WTC11 (cell line): ENCODE measurements around the gene CBY3. TPM values are rescaled to one million over a fixed set of nuclear protein-coding genes. Genes with fewer than 3 reads are reported as not detected.
"Not testable (repeated sequence)": the region's sequence is repeated elsewhere in the genome, so short reads cannot be mapped to it uniquely, and the experiment has no call there.

ENCODE experiments used
- ATAC-seq: fragments of 200-7000 bp; cut with Tn5 transposase; 2 replicates; pipeline ENCODE4 v1.10.0; 2021; ENCODE audit warnings: mild to moderate bottlenecking, moderate library complexity
- CTCF ChIA-PET: fragments of 300-600 bp; sonication (Branson Sonifier 250); formaldehyde crosslinking; loops from one replicate; lab custom pipeline; 2021; ENCODE audit warnings: antibody characterized with exemption; lab: Charles Lee
- POLR2A ChIA-PET: fragments of 350-600 bp; sonication (Branson Sonifier 250); formaldehyde crosslinking; loops from one replicate; lab custom pipeline; 2021; ENCODE audit warnings: antibody characterized with exemption; lab: Charles Lee
- DNase-seq: peaks from one replicate; pipeline ENCODE4 v3.0.0; 2021; ENCODE audit warnings: low spot score
- H3K27ac Mint-ChIP-seq: 2 replicates; pipeline ENCODE4 v1.8.0; 2021; ENCODE audit warnings: mixed read lengths
- H3K27me3 Mint-ChIP-seq: 2 replicates; pipeline ENCODE4 v1.8.0; 2021; ENCODE audit warnings: low read depth, mild to moderate bottlenecking, moderate library complexity, mixed read lengths
- H3K36me3 Mint-ChIP-seq: 2 replicates; pipeline ENCODE4 v1.8.0; 2021; ENCODE audit warnings: mixed read lengths
- H3K4me1 Mint-ChIP-seq: 2 replicates; pipeline ENCODE4 v1.8.0; 2022; ENCODE audit warnings: mixed read lengths
- H3K4me3 Mint-ChIP-seq: 2 replicates; pipeline ENCODE4 v1.8.0; 2021; ENCODE audit warnings: mild to moderate bottlenecking, moderate library complexity, mixed read lengths
- H3K9me3 Mint-ChIP-seq: 2 replicates; pipeline ENCODE4 v1.8.0; 2021; ENCODE audit warnings: mixed read lengths
- ETV6 ChIP-seq: sonication (generic); formaldehyde crosslinking; IDR thresholded peaks from 2 replicates; pipeline ENCODE4 v1.8.1; 2022; ENCODE audit warnings: mild to moderate bottlenecking, missing genetic modification reagents
- IRF2 ChIP-seq: sonication (generic); formaldehyde crosslinking; IDR thresholded peaks from 2 replicates; pipeline ENCODE4 v1.8.0; 2022; ENCODE audit warnings: low read depth, missing genetic modification reagents, borderline replicate concordance
- total RNA-seq: library from RNA; stranded (reverse); gene quantifications from 3 replicates; pipeline ENCODE4 v1.2.3, GENCODE V29; 2021
- TF ChIP-seq, protein P1 (sequence below): sonication (generic); formaldehyde crosslinking; IDR thresholded peaks from 2 replicates; pipeline ENCODE4 v1.8.1; 2023; ENCODE audit warnings: mild to moderate bottlenecking, moderate library complexity, missing genetic modification reagents
- TF ChIP-seq, protein P2 (sequence below): fragments of 200-600 bp; IDR thresholded peaks from 2 replicates; pipeline ENCODE4 v1.8.0; 2022; ENCODE audit warnings: antibody characterized with exemption

CBY3 gene
- total RNA-seq, 1 experiment from 2014 or later, result 0.37 TPM

DNA sequence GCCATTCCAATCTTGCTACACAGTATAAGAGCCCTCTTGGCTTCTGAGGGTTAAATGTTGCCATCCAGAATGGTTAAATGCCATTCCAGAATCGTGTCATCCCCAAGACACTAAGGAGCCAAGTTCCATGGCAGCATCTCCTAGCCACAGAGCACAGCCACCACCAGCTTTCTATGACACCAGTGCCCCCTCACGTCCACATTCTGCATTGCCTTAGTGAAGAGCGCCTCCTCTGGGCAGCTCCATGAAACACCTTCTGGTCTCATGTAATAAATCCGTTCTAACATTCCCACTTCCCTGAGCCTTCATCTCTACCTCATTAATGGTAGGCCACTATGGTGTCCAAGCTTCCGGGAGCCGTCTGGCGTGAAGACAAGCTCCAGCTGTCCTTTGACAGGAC lies 12.4 kb downstream of the CBY3 start:
- POLR2A ChIA-PET, result interaction anchor here (0.6 to 1.8 kb wide), 4 partner anchors 10 to 109 kb away, joined by 3 to 8 read pairs (median 4); partner anchors contain the start of gene HNRNPH1
- ATAC-seq, result peak; percentile 97

DNA sequence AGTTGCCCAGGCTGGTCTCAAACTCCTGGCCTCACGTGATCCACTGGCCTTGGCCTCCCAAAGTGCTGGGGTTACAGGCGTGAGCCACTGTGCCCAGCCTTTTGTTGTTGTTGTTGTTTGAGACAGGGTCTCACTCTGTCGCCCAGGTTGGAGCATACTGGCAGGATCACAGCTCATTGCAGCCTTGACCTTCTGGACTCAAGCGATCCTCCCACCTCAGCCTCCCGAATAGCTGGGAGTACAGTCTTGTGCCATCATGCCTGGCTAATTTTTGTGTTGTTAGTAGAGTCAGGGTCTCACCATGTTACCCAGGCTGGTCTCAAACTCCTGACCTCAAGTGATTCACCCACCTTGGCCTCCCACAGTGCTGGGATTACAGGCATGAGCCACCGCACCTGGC lies 19.2 kb downstream of the CBY3 start:
- H3K27ac Mint-ChIP-seq, H3K4me1 Mint-ChIP-seq, H3K9me3 Mint-ChIP-seq, DNase-seq, H3K4me3 Mint-ChIP-seq, H3K36me3 Mint-ChIP-seq, H3K27me3 Mint-ChIP-seq, CTCF ChIA-PET, POLR2A ChIA-PET, ATAC-seq: not testable (repeated sequence)

More for the DNA sequence above, 12.4 kb downstream of the CBY3 start:
- H3K9me3 Mint-ChIP-seq, result no peaks in the 10 kb centered on the region
- DNase-seq, result peak; percentile 82
- H3K27me3 Mint-ChIP-seq, result no peaks in the 10 kb centered on the region
- TF ChIP-seq ETV6, result 0 out of 2 replicates have a peak, but pooled peaks have one; percentile 17
- TF ChIP-seq, protein P1, sequence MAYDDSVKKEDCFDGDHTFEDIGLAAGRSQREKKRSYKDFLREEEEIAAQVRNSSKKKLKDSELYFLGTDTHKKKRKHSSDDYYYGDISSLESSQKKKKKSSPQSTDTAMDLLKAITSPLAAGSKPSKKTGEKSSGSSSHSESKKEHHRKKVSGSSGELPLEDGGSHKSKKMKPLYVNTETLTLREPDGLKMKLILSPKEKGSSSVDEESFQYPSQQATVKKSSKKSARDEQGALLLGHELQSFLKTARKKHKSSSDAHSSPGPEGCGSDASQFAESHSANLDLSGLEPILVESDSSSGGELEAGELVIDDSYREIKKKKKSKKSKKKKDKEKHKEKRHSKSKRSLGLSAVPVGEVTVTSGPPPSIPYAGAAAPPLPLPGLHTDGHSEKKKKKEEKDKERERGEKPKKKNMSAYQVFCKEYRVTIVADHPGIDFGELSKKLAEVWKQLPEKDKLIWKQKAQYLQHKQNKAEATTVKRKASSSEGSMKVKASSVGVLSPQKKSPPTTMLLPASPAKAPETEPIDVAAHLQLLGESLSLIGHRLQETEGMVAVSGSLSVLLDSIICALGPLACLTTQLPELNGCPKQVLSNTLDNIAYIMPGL, result peak; percentile 51; the same call in 1 of the 2 replicates
- TF ChIP-seq, protein P2, sequence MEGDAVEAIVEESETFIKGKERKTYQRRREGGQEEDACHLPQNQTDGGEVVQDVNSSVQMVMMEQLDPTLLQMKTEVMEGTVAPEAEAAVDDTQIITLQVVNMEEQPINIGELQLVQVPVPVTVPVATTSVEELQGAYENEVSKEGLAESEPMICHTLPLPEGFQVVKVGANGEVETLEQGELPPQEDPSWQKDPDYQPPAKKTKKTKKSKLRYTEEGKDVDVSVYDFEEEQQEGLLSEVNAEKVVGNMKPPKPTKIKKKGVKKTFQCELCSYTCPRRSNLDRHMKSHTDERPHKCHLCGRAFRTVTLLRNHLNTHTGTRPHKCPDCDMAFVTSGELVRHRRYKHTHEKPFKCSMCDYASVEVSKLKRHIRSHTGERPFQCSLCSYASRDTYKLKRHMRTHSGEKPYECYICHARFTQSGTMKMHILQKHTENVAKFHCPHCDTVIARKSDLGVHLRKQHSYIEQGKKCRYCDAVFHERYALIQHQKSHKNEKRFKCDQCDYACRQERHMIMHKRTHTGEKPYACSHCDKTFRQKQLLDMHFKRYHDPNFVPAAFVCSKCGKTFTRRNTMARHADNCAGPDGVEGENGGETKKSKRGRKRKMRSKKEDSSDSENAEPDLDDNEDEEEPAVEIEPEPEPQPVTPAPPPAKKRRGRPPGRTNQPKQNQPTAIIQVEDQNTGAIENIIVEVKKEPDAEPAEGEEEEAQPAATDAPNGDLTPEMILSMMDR, result peak; percentile 88
- no peak for TF ChIP-seq IRF2 (CRISPR knock-in tag)
- H3K27ac Mint-ChIP-seq, result no peak overlapping the region
- peaks cover 7% of the 10 kb centered on the region for H3K36me3 Mint-ChIP-seq
- no peak overlapping the region for H3K4me3 Mint-ChIP-seq
- H3K4me1 Mint-ChIP-seq, result no peaks in the 10 kb centered on the region; the same call in 1 of the 2 replicates
- CTCF ChIA-PET, result interaction anchor here (0.5 to 2.7 kb wide), 37 partner anchors 8 to 525 kb away, joined by 3 to 37 read pairs (median 5); partner anchors contain the start of genes CBY3 and HNRNPH1

- DNase-seq, H3K27me3 Mint-ChIP-seq, H3K9me3 Mint-ChIP-seq, H3K4me1 Mint-ChIP-seq, POLR2A ChIA-PET, H3K36me3 Mint-ChIP-seq: not testable (repeated sequence)
- ATAC-seq, result peak; percentile 65
- CTCF ChIA-PET, result interaction anchor here (0.6 kb wide), 2 partner anchors 34 to 250 kb away, joined by 3 read pairs; no protein-coding TSS in a partner anchor
- H3K4me3 Mint-ChIP-seq, result peak overlapping the region; percentile 76
- H3K27ac Mint-ChIP-seq, result peak overlapping the region; percentile 68; the same call in 1 of the 2 replicates
Observed at GRCh38 chr5:179658179-179658856, 22.5 kb downstream of the CBY3 start.

DNA sequence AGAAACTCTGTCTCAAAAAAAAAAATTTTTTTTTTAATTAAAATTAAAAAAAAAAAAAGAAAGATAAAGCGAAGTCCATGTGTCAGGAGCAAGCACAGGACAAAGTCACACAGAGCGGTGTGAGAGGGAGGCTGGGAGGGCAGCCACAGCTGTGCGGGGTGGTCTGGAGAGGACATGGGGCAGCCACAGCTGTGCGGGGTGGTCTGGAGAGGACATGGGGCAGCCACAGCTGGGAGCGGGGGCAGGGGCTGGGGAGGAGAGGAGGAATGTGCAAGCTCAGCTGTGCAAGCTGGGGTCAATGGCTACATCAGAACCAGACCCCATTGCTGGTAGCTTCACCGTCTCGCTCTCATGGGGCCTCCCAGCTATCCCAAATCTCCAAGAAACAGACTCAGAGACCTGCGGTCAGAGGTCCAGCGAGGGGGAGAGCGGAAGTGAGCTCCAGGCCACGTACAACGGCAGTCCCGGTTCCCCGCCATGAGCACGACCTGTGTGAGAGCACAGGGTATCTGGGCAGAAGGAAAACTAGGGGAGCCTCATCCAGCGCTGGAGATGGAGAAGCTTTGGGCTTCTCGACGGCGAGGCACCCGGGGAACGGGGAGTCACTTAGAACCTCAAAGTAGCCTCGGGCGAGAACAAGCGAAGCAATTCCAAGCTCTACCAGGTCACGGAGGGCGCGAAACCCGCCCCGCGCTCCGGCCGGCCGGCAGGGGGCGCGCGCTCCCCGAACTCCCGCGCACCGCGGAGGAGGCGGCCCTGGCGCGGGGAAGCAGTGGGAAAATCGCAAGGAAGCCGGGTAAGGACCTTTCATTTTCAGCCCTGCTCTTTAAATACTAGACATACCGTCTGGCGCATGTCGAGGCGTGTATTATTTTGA lies 23.3 kb downstream of the CBY3 start:
- H3K36me3 Mint-ChIP-seq, H3K4me1 Mint-ChIP-seq, DNase-seq: not testable (repeated sequence)

DNA sequence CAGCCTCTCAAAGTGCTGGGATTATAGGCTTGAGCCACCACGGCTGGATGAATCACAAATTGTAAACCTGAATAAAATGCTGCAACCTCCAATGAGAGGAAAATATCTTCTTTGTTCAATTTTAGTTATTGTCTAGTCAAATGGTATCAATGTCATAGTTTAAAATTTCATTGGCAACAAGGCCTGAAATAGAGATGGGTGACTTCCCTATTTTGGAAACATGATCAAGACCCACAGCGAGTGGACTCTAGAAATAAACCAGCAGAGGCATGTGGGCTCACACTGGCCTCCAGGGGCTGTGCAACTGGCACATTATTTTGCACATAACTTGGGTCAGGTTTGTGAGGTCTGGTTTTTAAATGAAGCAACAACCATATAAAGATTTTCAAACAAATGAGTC lies 27.7 kb downstream of the CBY3 start:
- H3K36me3 Mint-ChIP-seq, DNase-seq, H3K4me3 Mint-ChIP-seq, H3K9me3 Mint-ChIP-seq, CTCF ChIA-PET, ATAC-seq, POLR2A ChIA-PET, H3K27ac Mint-ChIP-seq, H3K4me1 Mint-ChIP-seq: not testable (repeated sequence)
- H3K27me3 Mint-ChIP-seq, result peaks cover 11% of the 10 kb centered on the region

More for the DNA sequence above, 23.3 kb downstream of the CBY3 start:
- peak; percentile 88 for ATAC-seq
- H3K4me3 Mint-ChIP-seq, H3K27ac Mint-ChIP-seq, H3K9me3 Mint-ChIP-seq, CTCF ChIA-PET, POLR2A ChIA-PET, H3K27me3 Mint-ChIP-seq: not testable (repeated sequence)

DNA sequence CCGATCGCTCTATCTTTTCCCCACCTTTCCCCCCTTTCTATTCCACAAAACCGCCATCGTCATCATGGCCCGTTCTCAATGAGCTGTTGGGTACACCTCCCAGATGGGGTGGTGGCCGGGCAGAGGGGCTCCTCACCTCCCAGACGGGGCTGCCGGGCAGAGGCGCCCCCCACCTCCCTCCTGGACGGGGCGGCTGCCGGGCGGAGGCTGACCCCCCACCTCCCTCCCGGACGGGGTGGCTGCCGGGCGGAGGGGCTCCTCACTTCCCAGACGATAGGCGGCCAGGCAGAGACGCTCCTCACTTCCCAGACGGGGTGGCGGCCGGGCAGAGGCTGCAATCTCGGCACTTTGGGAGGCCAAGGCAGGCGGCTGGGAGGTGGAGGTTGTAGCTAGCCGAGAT lies 30.6 kb downstream of the CBY3 start:
- ATAC-seq, H3K36me3 Mint-ChIP-seq, POLR2A ChIA-PET, H3K4me3 Mint-ChIP-seq, DNase-seq, H3K4me1 Mint-ChIP-seq, H3K27ac Mint-ChIP-seq, H3K9me3 Mint-ChIP-seq: not testable (repeated sequence)
- CTCF ChIA-PET, result interaction anchor here (1.6 kb wide), 1 partner anchor 18 kb away, joined by 5 read pairs; no protein-coding TSS in a partner anchor
- H3K27me3 Mint-ChIP-seq, result peaks cover 11% of the 10 kb centered on the region

- DNase-seq, POLR2A ChIA-PET, H3K4me1 Mint-ChIP-seq, H3K36me3 Mint-ChIP-seq, H3K4me3 Mint-ChIP-seq, ATAC-seq, H3K27me3 Mint-ChIP-seq, H3K9me3 Mint-ChIP-seq, H3K27ac Mint-ChIP-seq: not testable (repeated sequence)
- CTCF ChIA-PET, result interaction anchor here (1.6 kb wide), 1 partner anchor 19 kb away, joined by 5 read pairs; no protein-coding TSS in a partner anchor
Observed at GRCh38 chr5:179649166-179649703, 31.6 kb downstream of the CBY3 start.
